ENCODE results near the gene SLC15A3. TPM values are rescaled to one million over a fixed set of nuclear protein-coding genes. Genes with fewer than 3 reads are reported as not detected.

Gene SLC15A3
- total RNA-seq, 2 experiments from 2014 or later, result 12.6 to 41.4 TPM

DNA sequence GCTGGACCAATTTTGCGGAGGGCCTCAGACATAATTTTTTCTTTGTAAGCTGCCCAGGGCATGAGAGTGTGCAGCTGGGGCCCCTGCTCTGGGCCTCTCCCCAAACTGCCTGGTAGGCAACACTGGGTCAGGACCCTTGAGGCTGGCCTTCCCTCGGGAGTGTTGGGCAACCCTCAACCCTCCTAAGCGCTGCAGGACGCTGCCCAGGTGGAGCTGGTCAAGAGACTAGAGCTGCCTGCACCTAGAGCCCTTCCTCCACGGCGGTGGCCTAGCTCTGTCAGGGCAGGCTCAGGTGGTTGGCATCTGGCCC is 28.2 kb downstream of the SLC15A3 start:
- BruUV-seq (replicated peaks), result no TSS peak
- CTCF ChIA-PET (ENCODE audit: unreplicated experiment), result interaction anchor here (0.6 kb wide), 1 partner anchor 25 kb away, joined by 5 read pairs; no protein-coding TSS in a partner anchor
- H3K4me2 ChIP-seq (ENCODE audit: low read length), result peak overlapping the region; percentile 56
- no peak overlapping the region for H3K27ac ChIP-seq (ENCODE audit: low read depth, low read length, poor library complexity, severe bottlenecking)
- no peaks in the 10 kb centered on the region for H3K9me2 ChIP-seq (ENCODE audit: insufficient read depth, low read length)
- no peaks in the 10 kb centered on the region for H3K9me3 ChIP-seq (ENCODE audit: low read length)
- peaks cover 36% of the 10 kb centered on the region for H3K4me1 ChIP-seq (ENCODE audit: insufficient read depth, low read length, poor library complexity, severe bottlenecking)
- TF ChIP-seq, protein P1, sequence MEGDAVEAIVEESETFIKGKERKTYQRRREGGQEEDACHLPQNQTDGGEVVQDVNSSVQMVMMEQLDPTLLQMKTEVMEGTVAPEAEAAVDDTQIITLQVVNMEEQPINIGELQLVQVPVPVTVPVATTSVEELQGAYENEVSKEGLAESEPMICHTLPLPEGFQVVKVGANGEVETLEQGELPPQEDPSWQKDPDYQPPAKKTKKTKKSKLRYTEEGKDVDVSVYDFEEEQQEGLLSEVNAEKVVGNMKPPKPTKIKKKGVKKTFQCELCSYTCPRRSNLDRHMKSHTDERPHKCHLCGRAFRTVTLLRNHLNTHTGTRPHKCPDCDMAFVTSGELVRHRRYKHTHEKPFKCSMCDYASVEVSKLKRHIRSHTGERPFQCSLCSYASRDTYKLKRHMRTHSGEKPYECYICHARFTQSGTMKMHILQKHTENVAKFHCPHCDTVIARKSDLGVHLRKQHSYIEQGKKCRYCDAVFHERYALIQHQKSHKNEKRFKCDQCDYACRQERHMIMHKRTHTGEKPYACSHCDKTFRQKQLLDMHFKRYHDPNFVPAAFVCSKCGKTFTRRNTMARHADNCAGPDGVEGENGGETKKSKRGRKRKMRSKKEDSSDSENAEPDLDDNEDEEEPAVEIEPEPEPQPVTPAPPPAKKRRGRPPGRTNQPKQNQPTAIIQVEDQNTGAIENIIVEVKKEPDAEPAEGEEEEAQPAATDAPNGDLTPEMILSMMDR (conservative IDR thresholded peaks at IDR 0.05; ENCODE audit: low read length), result no peak
- no peak for TF ChIP-seq EZH2phosphoT487 (IDR thresholded peaks at IDR 0.05; ENCODE audit: borderline replicate concordance, low read depth, low read length)
- H3K36me3 ChIP-seq (ENCODE audit: insufficient read depth, low read length), result peaks cover 49% of the 10 kb centered on the region
- peaks cover 2% of the 10 kb centered on the region; the same call in 1 of the 2 replicates for H4K20me1 ChIP-seq (ENCODE audit: insufficient read depth, low read length)
- intact Hi-C loops (cut with micrococcal nuclease; ENCODE audit: unreplicated experiment), result no loop called here
- POLR2A ChIA-PET, result interaction anchor here (0.6 to 1.8 kb wide), 3 partner anchors 8 to 262 kb away, joined by 3 to 8 read pairs (median 3); no protein-coding TSS in a partner anchor
- DNase-seq (ENCODE audit: low spot score), result no peak
- peak overlapping the region; percentile 70 for H3K4me3 ChIP-seq (ENCODE audit: low read depth, low read length, poor library complexity, severe bottlenecking)
- peaks cover 10% of the 10 kb centered on the region; the same call in 1 of the 2 replicates for H3K79me2 ChIP-seq (ENCODE audit: insufficient read depth, low read depth, low read length)
- H2AFZ ChIP-seq (ENCODE audit: low read length), result no peak overlapping the region

DNA sequence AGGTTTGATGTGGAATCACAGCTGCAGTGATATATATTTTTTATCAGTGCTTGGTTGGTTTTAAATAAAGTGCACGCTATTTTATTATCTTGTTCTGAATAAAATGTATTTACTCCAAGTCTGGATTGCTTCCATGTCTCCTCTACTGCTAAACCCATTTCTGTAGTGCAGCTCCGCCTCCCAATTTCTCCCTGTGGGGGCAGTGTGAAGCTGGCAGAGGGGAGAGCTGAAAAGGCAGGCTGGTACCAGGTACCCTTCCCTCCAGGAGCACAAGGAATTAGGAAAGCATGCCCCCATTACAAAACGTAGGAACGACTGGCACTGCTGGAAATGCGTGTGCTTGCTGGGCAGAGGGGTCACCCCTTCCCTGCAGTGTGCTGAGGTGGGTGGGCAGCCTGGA is 28.6 kb downstream of the SLC15A3 start:
- peaks cover 5% of the 10 kb centered on the region; the same call in 1 of the 2 replicates for H4K20me1 ChIP-seq (ENCODE audit: insufficient read depth, low read length)
- H3K4me3 ChIP-seq (ENCODE audit: low read depth, low read length, poor library complexity, severe bottlenecking), result no peak overlapping the region
- no TSS peak for BruUV-seq (replicated peaks)
- no peak overlapping the region for H2AFZ ChIP-seq (ENCODE audit: low read length)
- H3K9me3 ChIP-seq (ENCODE audit: low read length), result no peaks in the 10 kb centered on the region
- intact Hi-C loops (cut with micrococcal nuclease; ENCODE audit: unreplicated experiment), result no loop called here
- H3K9me2 ChIP-seq (ENCODE audit: insufficient read depth, low read length), result no peaks in the 10 kb centered on the region
- POLR2A ChIA-PET, result interaction anchor here (0.6 to 1.8 kb wide), 3 partner anchors 8 to 263 kb away, joined by 3 to 8 read pairs (median 3); no protein-coding TSS in a partner anchor
- peak overlapping the region; percentile 56; the same call in 1 of the 2 replicates for H3K4me2 ChIP-seq (ENCODE audit: low read length)
- no peak overlapping the region for H3K27ac ChIP-seq (ENCODE audit: low read depth, low read length, poor library complexity, severe bottlenecking)
- no peak for DNase-seq (ENCODE audit: low spot score)
- CTCF ChIA-PET (ENCODE audit: unreplicated experiment), result no interaction called here
- TF ChIP-seq, protein P1 (conservative IDR thresholded peaks at IDR 0.05; ENCODE audit: low read length), result 0 out of 2 replicates have a peak, but pooled peaks have one; percentile 24
- TF ChIP-seq EZH2phosphoT487 (IDR thresholded peaks at IDR 0.05; ENCODE audit: borderline replicate concordance, low read depth, low read length), result no peak
- H3K4me1 ChIP-seq (ENCODE audit: insufficient read depth, low read length, poor library complexity, severe bottlenecking), result peaks cover 41% of the 10 kb centered on the region
- H3K79me2 ChIP-seq (ENCODE audit: insufficient read depth, low read depth, low read length), result peaks cover 15% of the 10 kb centered on the region; the same call in 1 of the 2 replicates
- H3K36me3 ChIP-seq (ENCODE audit: insufficient read depth, low read length), result peaks cover 54% of the 10 kb centered on the region

DNA sequence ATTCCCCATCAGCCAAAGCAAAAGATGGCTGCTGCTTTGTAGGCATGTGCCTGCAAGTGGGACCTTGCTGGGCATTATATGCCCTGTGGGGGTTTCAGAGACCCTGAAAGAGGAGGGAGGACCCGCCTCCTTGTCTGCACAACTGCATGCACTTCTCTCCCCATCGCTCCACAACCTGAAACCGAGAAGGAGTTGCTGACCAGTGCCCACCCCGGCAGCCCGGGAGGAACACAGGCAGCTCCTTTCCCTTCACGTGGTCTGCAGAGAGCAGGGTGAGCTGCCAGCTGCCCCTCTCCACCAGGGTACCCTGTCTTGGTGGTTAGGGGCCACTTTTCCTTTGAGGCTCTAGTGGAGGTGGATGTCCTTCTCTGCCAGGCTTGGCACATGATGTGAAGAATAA is 29.1 kb downstream of the SLC15A3 start:
- peaks cover 19% of the 10 kb centered on the region for H3K79me2 ChIP-seq (ENCODE audit: insufficient read depth, low read depth, low read length)
- intact Hi-C loops (cut with micrococcal nuclease; ENCODE audit: unreplicated experiment), result no loop called here
- H2AFZ ChIP-seq (ENCODE audit: low read length), result no peak overlapping the region
- no peaks in the 10 kb centered on the region for H3K9me3 ChIP-seq (ENCODE audit: low read length)
- no peak overlapping the region for H3K4me2 ChIP-seq (ENCODE audit: low read length)
- H3K4me1 ChIP-seq (ENCODE audit: insufficient read depth, low read length, poor library complexity, severe bottlenecking), result peaks cover 44% of the 10 kb centered on the region
- no peak for TF ChIP-seq EZH2phosphoT487 (IDR thresholded peaks at IDR 0.05; ENCODE audit: borderline replicate concordance, low read depth, low read length)
- TF ChIP-seq, protein P1 (conservative IDR thresholded peaks at IDR 0.05; ENCODE audit: low read length), result no peak
- H3K9me2 ChIP-seq (ENCODE audit: insufficient read depth, low read length), result no peaks in the 10 kb centered on the region
- H3K27ac ChIP-seq (ENCODE audit: low read depth, low read length, poor library complexity, severe bottlenecking), result no peak overlapping the region
- ChIA-PET CTCF (ENCODE audit: unreplicated experiment) (no interaction called here), POLR2A (interaction anchor here (1.8 kb wide), 1 partner anchor 7 kb away, joined by 8 read pairs; no protein-coding TSS in a partner anchor)
- H3K4me3 ChIP-seq (ENCODE audit: low read depth, low read length, poor library complexity, severe bottlenecking), result no peak overlapping the region
- BruUV-seq (replicated peaks), result TSS peak; percentile 61
- peaks cover 5% of the 10 kb centered on the region; the same call in 1 of the 2 replicates for H4K20me1 ChIP-seq (ENCODE audit: insufficient read depth, low read length)
- H3K36me3 ChIP-seq (ENCODE audit: insufficient read depth, low read length), result peaks cover 58% of the 10 kb centered on the region
- DNase-seq (ENCODE audit: low spot score), result no peak

All from OCI-LY7 (cell line).